Astrocyte (in vitro differentiated cells and primary cell): ENCODE measurements around the gene EIF1B. TPM values are rescaled to one million over a fixed set of nuclear protein-coding genes. Genes with fewer than 3 reads are reported as not detected.

Source experiments
- DNase-seq: peaks from one replicate; pipeline ENCODE4 v3.0.0-alpha.2; 2010; ENCODE audit warnings: low read depth
- FAIRE-seq: peaks from 2 replicates; lab custom pipeline; 2011; peaks lifted over from hg19 to GRCh38; lab: Jason Lieb, UNC
- H2AFZ ChIP-seq: 2 replicates; pipeline ENCODE4 v1.6.0; 2012; ENCODE audit warnings: low read depth, low read length, inconsistent platforms
- H3K27ac ChIP-seq: 2 replicates; pipeline ENCODE4 v1.5.1; 2011; ENCODE audit warnings: low read depth, low read length, inconsistent platforms
- H3K27me3 ChIP-seq: 2 replicates; pipeline ENCODE4 v1.6.0; 2011; ENCODE audit warnings: low read length, inconsistent platforms; ENCODE audit not compliant: insufficient read depth
- H3K36me3 ChIP-seq: 2 replicates; pipeline ENCODE4 v1.5.1; 2011; ENCODE audit warnings: low read length, inconsistent platforms; ENCODE audit not compliant: insufficient read depth
- H3K4me1 ChIP-seq: 2 replicates; pipeline ENCODE4 v1.5.1; 2011; ENCODE audit warnings: low read length, inconsistent platforms; ENCODE audit not compliant: insufficient read depth
- H3K4me2 ChIP-seq: 2 replicates; pipeline ENCODE4 v1.6.0; 2012; ENCODE audit warnings: low read length, inconsistent platforms
- H3K4me3 ChIP-seq: 2 replicates; pipeline ENCODE4 v1.5.1; 2011; ENCODE audit warnings: low read depth, mild to moderate bottlenecking, low read length, inconsistent platforms; ENCODE audit not compliant: insufficient read depth
- H3K79me2 ChIP-seq: 2 replicates; pipeline ENCODE4 v1.6.0; 2012; ENCODE audit warnings: mild to moderate bottlenecking, low read length, inconsistent platforms; ENCODE audit not compliant: insufficient read depth
- H3K9ac ChIP-seq: 2 replicates; pipeline ENCODE4 v1.6.0; 2012; ENCODE audit warnings: mild to moderate bottlenecking, low read length, inconsistent platforms
- H3K9me3 ChIP-seq: 2 replicates; pipeline ENCODE4 v1.5.1; 2012; ENCODE audit warnings: low read depth, mild to moderate bottlenecking, low read length, inconsistent platforms; ENCODE audit not compliant: insufficient read depth
- H4K20me1 ChIP-seq: 2 replicates; pipeline ENCODE4 v1.6.0; 2012; ENCODE audit warnings: low read length, inconsistent platforms; ENCODE audit not compliant: insufficient read depth
- H3K27ac Mint-ChIP-seq: one replicate; pipeline ENCODE4 v1.8.0; 2021; ENCODE audit warnings: mild to moderate bottlenecking, mixed read lengths; ENCODE audit not compliant: unreplicated experiment
- H3K27me3 Mint-ChIP-seq: one replicate; pipeline ENCODE4 v1.8.0; 2021; ENCODE audit warnings: low read depth, mixed read lengths; ENCODE audit not compliant: unreplicated experiment
- H3K36me3 Mint-ChIP-seq: one replicate; pipeline ENCODE4 v1.8.0; 2021; ENCODE audit warnings: low read depth, mixed read lengths; ENCODE audit not compliant: unreplicated experiment
- H3K4me1 Mint-ChIP-seq: one replicate; pipeline ENCODE4 v1.8.0; 2021; ENCODE audit warnings: low read depth, mixed read lengths; ENCODE audit not compliant: unreplicated experiment
- H3K4me3 Mint-ChIP-seq: one replicate; pipeline ENCODE4 v1.8.0; 2021; ENCODE audit warnings: mild to moderate bottlenecking, moderate library complexity, mixed read lengths; ENCODE audit not compliant: unreplicated experiment
- H3K9me3 Mint-ChIP-seq: one replicate; pipeline ENCODE4 v1.8.0; 2021; ENCODE audit warnings: mild to moderate bottlenecking, mixed read lengths; ENCODE audit not compliant: unreplicated experiment
- EZH2 ChIP-seq: IDR thresholded peaks from 2 replicates; pipeline ENCODE4 v1.6.1; 2012; ENCODE audit warnings: mild to moderate bottlenecking, low read length, inconsistent platforms; ENCODE audit not compliant: insufficient read depth
- total RNA-seq: library from RNA; stranded (reverse); gene quantifications from 2 replicates; pipeline ENCODE4 v1.2.1, GENCODE V29; 2021
- TF ChIP-seq, protein P1 (sequence below): IDR thresholded peaks from 2 replicates; pipeline ENCODE4 v1.5.1; 2011; ENCODE audit warnings: low read depth, mild to moderate bottlenecking, inconsistent platforms, low read length, moderate library complexity; ENCODE audit not compliant: insufficient read depth

EIF1B gene
- total RNA-seq, 1 donor from 2014 or later: 62.5 TPM

DNA sequence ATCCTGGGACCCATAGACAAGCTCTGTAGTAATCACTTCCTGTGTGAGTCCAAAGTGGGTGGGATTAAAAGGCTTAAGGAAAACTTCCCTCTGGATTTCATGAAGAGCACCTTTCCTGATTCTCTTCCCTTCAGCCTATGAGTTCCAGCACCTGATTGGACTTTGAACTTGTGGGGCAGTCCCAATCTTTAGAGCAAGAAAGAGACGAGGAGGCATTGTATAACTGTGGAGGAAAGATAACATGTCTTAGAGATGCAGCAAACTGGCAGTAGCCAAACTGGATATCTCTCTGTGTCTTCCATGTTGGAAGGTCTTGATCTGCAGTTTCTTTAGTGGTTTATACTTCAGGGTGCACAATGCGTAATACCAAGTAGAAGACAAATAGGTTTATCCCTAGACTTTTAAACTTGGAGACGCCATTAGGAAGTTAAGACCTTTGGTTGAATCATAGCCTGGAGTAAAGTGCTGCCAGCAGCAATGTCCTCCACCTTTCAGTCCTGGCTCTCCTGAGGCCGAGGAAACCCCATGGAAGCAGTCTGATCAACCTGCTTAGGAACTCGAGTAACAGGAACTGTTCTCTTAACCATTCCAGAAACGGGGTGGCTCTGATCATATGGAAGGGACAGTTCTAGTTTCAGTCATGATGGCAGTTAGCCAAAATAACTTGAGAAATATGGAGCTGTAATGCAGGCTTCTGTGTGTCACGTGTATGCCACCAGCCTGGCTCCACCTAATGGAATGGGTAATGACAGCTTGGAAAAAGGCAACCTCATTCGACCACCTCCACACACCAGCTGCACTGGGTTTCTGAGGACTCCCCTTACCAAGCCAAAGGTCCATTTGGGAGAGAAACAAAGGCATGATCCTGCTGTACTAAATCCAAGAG is 4.7 kb downstream of the EIF1B start:
- FAIRE-seq: no peak

DNA sequence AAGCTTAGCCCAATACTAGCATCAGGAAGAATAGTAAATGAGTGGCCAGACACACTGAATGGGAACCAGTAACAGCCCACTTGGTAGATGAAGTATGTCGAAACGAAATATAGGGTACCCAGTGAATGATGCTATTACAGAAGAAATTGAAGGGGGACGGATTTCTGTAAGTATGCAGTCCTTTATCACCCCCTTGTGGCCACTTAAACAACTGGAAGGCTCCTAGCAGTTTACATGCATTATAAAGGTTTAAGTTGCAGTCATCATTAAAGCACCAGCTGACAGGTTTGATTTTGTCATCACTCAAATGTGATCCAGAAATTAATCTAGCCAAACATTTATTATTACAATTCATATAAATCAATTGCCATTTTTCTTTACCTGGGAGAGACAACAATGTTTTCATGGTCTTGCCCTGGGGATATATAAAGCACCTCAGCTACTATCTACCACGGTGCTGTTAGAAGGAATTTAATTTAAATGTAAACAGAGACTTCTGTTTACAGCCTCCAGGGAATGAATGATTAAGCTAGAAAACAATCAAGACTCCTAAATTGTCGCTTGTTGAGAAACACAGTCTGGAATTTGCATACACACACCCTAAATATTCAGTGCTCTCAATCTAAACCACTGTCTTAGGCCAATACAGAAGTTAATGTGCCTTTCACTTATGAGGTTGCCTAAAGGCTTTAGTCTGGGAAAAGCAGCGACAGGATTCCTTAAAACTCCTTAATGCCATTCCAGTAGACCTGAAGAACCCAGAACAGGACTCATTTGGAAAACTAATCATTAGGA is 7.8 kb downstream of the EIF1B start:
- Histone ChIP-seq H3K4me1 (no peaks in the 10 kb centered on the region), H3K9me3 (no peaks in the 10 kb centered on the region), H3K36me3 (peaks cover 12% of the 10 kb centered on the region), H3K27ac (no peak overlapping the region), H2AFZ (no peak overlapping the region), H4K20me1 (no peaks in the 10 kb centered on the region), H3K4me3 (no peak overlapping the region), H3K4me2 (no peak overlapping the region), H3K9ac (no peak overlapping the region), H3K79me2 (no peaks in the 10 kb centered on the region), H3K27me3 (no peaks in the 10 kb centered on the region)
- Mint-ChIP-seq H3K4me3 (no peak overlapping the region), H3K27me3 (no peaks in the 10 kb centered on the region), H3K27ac (no peak overlapping the region), H3K4me1 (peaks cover 4% of the 10 kb centered on the region), H3K9me3 (no peaks in the 10 kb centered on the region), H3K36me3 (peaks cover 9% of the 10 kb centered on the region)
- FAIRE-seq: peak; percentile 32
- TF ChIP-seq EZH2: no peak
- TF ChIP-seq, protein P1, sequence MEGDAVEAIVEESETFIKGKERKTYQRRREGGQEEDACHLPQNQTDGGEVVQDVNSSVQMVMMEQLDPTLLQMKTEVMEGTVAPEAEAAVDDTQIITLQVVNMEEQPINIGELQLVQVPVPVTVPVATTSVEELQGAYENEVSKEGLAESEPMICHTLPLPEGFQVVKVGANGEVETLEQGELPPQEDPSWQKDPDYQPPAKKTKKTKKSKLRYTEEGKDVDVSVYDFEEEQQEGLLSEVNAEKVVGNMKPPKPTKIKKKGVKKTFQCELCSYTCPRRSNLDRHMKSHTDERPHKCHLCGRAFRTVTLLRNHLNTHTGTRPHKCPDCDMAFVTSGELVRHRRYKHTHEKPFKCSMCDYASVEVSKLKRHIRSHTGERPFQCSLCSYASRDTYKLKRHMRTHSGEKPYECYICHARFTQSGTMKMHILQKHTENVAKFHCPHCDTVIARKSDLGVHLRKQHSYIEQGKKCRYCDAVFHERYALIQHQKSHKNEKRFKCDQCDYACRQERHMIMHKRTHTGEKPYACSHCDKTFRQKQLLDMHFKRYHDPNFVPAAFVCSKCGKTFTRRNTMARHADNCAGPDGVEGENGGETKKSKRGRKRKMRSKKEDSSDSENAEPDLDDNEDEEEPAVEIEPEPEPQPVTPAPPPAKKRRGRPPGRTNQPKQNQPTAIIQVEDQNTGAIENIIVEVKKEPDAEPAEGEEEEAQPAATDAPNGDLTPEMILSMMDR: peak; percentile 88
- DNase-seq: peak; percentile 36

More for the DNA sequence above, 4.7 kb downstream of the EIF1B start:
- H3K4me3 ChIP-seq: no peak overlapping the region
- Mint-ChIP-seq H3K4me1 (peaks cover 10% of the 10 kb centered on the region), H3K4me3 (no peak overlapping the region), H3K9me3 (no peaks in the 10 kb centered on the region), H3K27me3 (no peaks in the 10 kb centered on the region), H3K36me3 (peaks cover 12% of the 10 kb centered on the region), H3K27ac (no peak overlapping the region)
- H3K4me1 ChIP-seq: peaks cover 8% of the 10 kb centered on the region
- no peak for DNase-seq
- no peak overlapping the region for H3K27ac ChIP-seq
- peaks cover 23% of the 10 kb centered on the region for H3K36me3 ChIP-seq
- no peak overlapping the region for H3K4me2 ChIP-seq
- no peaks in the 10 kb centered on the region for H3K27me3 ChIP-seq
- TF ChIP-seq EZH2: no peak
- TF ChIP-seq, protein P1: no peak
- no peak overlapping the region for H3K9ac ChIP-seq
- H3K79me2 ChIP-seq: peaks cover 24% of the 10 kb centered on the region
- H4K20me1 ChIP-seq: peaks cover 3% of the 10 kb centered on the region
- H2AFZ ChIP-seq: no peak overlapping the region
- H3K9me3 ChIP-seq: no peaks in the 10 kb centered on the region
